NCI-H446 (cell line): Measurements from ENCODE around the gene IRAK1.

Source experiments
- DNase-seq, 2 experiments: peaks; one replicate each; lab custom pipeline; 2025; lab: John Stamatoyannopoulos, UW

The IRAK1 gene

GRCh38 chrX:154019633-154020528, at the start of gene IRAK1:
IRAK1 (minus strand) TSS chrX:154019902; CDS start chrX:154019812, 90 bp downstream.
- peak in 1 of 2 experiments; percentile 46 for DNase-seq

DNA sequence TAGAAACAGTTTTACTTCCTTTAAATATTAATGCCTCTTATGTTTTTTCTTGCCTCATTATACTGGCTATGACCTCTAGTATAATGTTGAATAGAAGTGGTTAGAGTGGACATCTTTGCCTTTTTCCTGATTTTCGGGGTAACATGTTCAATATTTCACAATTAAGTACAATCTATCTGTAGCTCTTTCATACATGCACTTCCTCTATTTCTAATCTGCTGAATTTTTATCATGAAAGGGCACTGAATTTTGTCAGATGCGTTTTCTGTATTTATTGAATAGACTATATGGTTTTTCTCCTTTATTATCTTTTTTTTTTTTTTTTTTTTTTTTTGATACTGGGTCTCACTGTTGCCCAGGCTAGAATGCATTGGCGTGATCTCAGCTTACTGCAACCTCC, 48.9 kb upstream of the IRAK1 start:
- DNase-seq = no peak

- DNase-seq = no peak
Measured at GRCh38 chrX:154064637-154065435, 45.1 kb upstream of the IRAK1 start.

- DNase-seq = no peak
Measured at GRCh38 chrX:154063234-154063633, 43.5 kb upstream of the IRAK1 start.

DNA sequence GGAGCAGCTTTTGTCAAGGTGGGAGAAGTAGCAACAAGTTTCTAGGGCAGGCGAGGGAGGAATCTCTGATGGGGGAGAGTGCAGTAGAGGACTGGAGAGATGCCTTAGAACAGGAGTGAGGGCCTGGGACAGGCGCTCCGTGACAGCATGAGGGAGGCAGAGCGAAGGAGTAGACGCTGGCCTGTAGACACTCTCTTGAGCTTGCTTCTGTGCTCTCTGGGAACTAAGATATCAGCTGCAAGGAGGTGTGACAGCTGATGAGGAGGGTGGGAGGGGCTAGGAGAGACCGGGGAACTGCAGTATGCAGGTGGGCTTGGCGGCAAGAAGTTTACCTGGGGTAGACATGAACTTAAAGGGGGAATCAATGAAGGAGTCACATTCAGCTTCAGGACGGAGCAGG, 42.1 kb upstream of the IRAK1 start:
- DNase-seq = no peak

DNA sequence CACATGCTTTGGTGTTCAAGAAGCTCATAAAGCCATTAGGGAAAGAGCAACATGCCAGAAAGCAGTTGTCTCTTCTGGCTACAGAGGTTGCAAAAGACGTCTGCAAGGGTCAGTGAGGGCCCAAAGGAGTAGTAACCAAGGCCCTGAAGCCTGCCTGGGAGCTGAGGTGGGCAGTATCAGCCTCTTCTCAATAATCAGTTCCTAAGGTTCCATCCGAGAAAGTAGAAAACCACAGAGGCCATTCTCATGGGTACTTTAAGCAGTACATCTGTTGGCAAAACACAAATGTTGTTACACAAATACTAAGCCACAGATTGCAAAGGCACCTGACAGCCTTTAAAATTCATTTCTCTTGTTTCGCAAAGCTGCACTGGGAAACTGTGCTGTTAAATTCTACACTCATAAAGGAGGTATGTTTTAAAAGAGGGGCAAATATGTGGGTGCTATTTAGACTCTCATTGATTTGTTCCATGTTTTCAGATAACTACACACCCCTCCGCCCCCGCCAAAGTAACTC, 40.1 kb upstream of the IRAK1 start:
- no peak for DNase-seq

- DNase-seq = no peak
Measured at GRCh38 chrX:154059231-154059630, 39.5 kb upstream of the IRAK1 start.

DNA sequence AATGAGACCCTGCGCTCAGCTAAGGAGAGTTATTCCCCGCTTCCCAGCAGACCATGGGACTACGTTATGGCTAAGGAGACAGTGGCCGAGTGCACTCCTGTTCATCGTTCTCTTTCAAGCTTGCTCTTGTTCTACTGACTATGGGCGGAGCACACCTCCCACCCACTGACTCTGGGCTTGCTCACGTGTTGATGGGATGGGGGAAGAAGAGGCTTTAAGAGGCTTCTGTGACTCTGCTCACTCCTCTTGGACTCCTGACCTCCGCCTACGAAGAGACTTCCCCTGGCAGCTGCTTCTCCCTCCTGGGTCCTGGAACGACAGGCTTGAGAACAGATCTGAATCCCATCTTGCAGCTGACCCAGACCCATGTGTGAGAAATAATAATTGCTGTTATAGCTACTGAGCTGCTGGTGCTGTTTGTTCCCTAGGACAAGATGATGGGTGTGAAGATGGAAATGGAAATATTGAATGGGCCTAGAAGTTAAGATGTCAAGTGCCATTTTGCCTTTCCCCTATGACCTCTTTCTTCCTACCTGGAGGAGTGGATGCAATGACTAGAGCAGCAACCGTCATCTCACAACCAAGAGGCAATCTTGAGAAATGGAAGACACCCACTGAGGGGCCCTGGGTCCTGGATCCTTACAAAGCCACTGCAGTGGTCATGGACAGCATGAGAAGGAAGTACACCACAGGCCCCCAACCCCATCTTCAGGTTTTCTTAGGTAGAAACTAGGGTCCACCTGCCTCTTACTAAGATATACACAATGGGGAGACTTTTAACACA, 38.7 kb upstream of the IRAK1 start:
- DNase-seq = no peak

DNA sequence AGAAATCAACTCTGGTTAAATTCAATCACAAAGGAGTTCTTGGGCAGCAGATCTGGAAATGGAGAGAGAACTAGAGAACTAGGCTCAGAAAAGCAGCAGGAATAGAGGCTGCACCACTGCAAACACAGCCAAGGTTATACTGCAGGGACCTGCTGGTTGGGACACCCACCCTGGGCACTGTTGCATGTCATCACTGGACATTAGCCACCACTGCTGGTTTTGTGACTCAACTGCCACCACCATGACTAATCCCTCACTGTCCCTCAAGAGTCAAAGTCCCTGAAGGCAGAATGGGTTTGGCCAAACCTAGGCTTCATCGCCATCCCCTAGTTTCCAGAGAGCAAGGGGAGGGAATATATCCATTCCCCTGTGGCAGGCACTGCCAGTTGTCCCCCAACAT, 38.1 kb upstream of the IRAK1 start:
- no peak for DNase-seq

GRCh38 chrX:154056770-154057241, 37.1 kb upstream of the IRAK1 start:
- DNase-seq = no peak

DNA sequence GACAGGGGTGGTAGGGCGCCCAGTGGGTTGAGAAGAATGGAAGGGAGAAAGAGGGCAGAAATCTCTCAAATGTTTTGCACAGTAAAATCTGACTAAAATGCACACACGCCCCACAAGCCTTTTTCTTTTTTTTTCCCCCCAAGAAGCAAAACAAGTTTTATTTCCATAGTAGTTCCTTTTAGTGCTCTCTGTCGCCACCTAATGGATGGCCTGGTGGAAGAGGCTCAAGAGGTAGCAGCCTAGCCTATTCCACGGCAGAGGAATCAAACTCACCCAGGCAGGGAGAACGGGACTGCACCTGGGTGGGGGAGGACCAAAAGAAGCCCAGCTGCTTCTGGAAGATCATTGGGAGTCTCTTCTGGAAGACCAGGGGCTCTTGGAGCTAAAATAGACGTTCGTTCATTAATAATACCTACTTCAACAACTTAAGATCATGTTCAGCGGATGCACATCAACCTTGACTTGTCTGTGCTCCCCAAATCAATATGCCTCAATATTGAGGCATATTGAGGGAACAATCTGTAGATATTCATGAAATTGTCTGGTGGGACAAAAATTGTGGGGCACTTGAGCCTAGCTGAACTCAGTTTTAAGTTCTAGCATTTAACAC, 31.6 kb upstream of the IRAK1 start:
- DNase-seq = peak; percentile 23 to 43

GRCh38 chrX:154050113-154050495, 30.4 kb upstream of the IRAK1 start:
- no peak for DNase-seq

DNA sequence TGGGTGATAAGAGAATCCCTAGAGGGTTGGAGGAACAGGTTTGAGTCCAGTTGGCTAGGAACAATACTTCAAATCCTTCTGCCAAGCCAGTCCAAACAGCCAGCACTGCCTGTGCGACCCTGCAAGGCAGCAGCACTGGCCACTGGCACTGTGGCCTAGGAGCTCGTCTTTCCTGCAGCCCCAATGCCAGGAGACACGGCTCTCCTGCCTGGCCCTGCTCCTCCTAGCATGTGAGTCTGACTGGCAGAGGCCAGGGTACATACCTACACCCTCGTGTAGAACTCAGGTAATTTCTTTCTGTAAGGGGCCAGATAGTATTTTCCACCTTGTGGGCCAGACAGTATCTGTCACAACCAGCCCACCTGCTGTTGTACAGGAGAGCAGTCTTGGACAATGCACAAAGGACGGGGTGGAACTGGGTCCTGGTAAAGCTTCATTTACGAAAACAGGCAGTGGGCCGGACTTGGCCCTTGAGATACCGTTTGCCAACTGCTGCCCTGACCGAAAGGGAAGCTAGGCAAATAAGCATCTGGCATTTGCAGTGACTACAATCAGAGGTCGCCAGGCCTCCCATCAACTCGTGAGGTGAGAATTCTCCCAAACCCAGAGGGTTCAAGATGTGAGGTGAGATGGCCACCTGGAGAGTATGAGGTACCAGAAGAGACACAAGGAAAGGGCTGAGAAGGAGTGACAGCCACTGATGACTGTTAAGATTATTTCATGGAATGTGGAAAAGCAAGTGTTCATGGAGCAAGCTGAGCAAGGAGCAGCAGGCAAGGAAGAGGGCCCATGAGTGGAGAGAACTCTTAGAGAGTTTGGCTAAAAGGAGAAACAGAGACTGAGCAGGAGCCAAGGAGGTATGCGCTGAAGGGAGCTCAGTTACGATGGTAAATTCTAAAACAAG, 29.8 kb upstream of the IRAK1 start:
- DNase-seq = no peak

- DNase-seq = no peak
Measured at GRCh38 chrX:154048398-154048797, 28.7 kb upstream of the IRAK1 start.

GRCh38 chrX:154046940-154047610, 27.4 kb upstream of the IRAK1 start:
- no peak for DNase-seq

DNA sequence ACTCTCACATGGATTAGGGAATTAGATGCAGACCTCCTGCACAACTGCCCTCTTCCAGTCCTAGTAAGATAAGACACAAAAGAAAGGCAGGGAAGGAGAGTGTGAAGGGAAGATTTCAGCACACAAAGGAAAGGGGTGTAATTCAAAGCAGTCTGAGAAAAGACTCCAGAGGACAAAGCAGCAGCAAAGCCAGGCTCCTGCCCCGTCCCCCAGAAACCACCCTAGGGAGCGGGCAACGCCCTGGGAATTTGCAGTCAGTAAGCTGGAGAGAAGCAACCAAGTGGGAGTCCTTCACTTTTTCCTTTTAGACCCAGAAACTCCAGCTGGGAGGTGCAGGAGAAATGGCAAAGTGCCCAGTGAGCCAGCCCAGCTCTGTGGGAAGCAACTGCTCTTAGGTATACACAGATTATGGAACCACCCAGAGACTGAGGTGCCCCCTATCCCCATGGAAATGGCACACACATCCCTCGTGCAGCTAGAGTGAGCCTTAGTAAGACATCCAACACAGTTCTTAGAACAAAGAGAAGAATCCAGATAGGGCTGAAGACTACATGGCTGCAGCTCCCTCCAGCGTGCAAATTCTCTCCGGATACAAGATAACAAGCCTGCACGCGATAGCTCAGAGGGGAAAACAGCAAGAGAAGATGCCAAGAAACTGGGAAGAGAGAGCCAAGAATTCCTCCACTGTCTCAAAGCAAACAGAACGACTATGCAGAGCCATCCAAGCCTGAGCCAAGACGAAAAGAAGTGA, 26.5 kb upstream of the IRAK1 start:
- peak; percentile 0 to 35 for DNase-seq

- no peak for DNase-seq
Measured at GRCh38 chrX:154044091-154044490, 24.4 kb upstream of the IRAK1 start.

DNA sequence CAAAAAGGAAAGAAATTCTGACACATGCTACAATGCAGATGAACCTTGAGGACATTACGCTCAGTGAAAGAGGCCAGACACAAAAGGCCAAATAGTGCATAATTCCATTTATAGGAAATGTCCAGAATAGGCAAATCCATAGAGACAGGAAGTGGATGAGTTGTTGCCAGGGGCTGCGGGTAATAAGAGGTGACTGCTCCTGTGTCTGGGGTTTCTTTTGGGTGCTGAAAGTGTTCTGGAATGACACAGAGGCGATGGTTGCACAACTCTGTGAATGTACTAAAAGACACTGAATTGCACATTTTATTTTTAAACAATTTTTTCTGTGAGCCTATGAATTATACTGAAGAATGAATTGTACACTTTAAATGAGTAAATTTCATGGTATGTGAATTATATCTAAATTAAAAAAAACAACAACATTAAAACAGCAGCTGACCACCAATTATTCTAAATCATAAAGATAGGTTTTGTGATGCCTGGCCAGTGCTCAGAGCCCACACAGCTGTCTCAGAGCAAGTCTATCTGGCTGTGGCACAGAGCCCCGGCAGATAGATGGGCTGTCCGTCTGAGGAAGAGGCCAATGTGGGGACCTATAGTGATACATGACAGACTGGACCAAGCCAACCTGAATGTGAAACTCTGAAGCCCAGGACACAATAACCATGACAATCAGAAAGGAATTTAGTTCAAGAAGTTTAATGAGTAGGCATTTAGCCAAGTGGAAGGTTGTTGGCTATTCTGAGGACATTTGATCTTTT, 23.5 kb upstream of the IRAK1 start:
- DNase-seq = no peak
